HepG2 (cell line): Measurements from ENCODE around the gene TOP1. TPM values are rescaled to one million over a fixed set of nuclear protein-coding genes. Genes with fewer than 3 reads are reported as not detected.
A peak's percentile ranks its signal among the peaks of the same experiment; 100 is the strongest.

ENCODE experiments used
- ATAC-seq: fragments of 200-7000 bp; cut with Tn5 transposase; 3 replicates; pipeline ENCODE4 v1.9.1; 2020; ENCODE audit warnings: mild to moderate bottlenecking, moderate library complexity
- BruUV-seq: library from RNA; stranded (reverse); fragments of 400-500 nt; replicated peaks from 2 replicates; lab custom pipeline; 2021; lab: Mats Ljungman, UMichigan
- CTCF ChIA-PET: fragments of 300-600 bp; formaldehyde crosslinking; extraction: SDS; loops from one replicate; lab custom pipeline; 2021; ENCODE audit warnings: low total read pairs, inconsistent platforms, low intra/inter-chr PET ratio; lab: Yijun Ruan, JAX
- POLR2A ChIA-PET: fragments of 350-600 bp; sonication (Branson Sonifier 250); formaldehyde crosslinking; loops from one replicate; lab custom pipeline; 2020; ENCODE audit warnings: antibody characterized with exemption, inconsistent platforms; lab: Yijun Ruan, JAX
- DNase-seq: peaks from one replicate; pipeline ENCODE4 v3.0.0-alpha.2; 2015; ENCODE audit warnings: low spot score
- FAIRE-seq: peaks from 3 replicates; lab custom pipeline; 2011; peaks lifted over from hg19 to GRCh38; lab: Jason Lieb, UNC
- H2AFZ ChIP-seq: one replicate; pipeline ENCODE4 v1.6.1; 2011; ENCODE audit warnings: low read length, inconsistent platforms
- H3K27ac ChIP-seq: fragments of 300-600 bp; 3 replicates; pipeline ENCODE4 v1.8.0; 2011; ENCODE audit warnings: mixed run types, mild to moderate bottlenecking, mixed read lengths, low read length, inconsistent platforms; ENCODE audit not compliant: insufficient read depth; ENCODE audit errors: extremely low read length
- H3K27me3 ChIP-seq, 2 experiments: fragments of 200-600 bp in 1 of 2; 2 replicates in 1 of 2; 3 replicates in 1 of 2; pipeline versions ENCODE4 v1.6.0 to v1.8.0; 2011; ENCODE audit warnings: low read length in 2 of 2, mild to moderate bottlenecking in 2 of 2, moderate library complexity in 2 of 2, inconsistent platforms in 1 of 2; ENCODE audit not compliant: insufficient read depth in 2 of 2, control insufficient read depth in 1 of 2
- H3K36me3 ChIP-seq, 2 experiments: fragments of 200-600 bp in 1 of 2; replicated peaks in 1 of 2; 2 replicates in 1 of 2; 3 replicates in 1 of 2; pipeline versions ENCODE4 v1.5.1 to v1.8.0; 2011; ENCODE audit warnings: low read length in 2 of 2, inconsistent platforms in 1 of 2; ENCODE audit not compliant: insufficient read depth in 2 of 2, control insufficient read depth in 1 of 2
- H3K4me1 ChIP-seq: 2 replicates; pipeline ENCODE4 v1.5.1; 2012; ENCODE audit warnings: low read length, inconsistent platforms; ENCODE audit not compliant: insufficient read depth
- H3K4me2 ChIP-seq: 2 replicates; pipeline ENCODE4 v1.6.0; 2011; ENCODE audit warnings: low read depth, low read length, inconsistent platforms
- H3K4me3 ChIP-seq, 3 experiments: fragments of 200-600 bp in 1 of 3; sonication (generic), shearing (Covaris generic) in 1 of 3; replicated peaks in 1 of 3; 2 replicates each; pipeline ENCODE4 v1.5.1; 2011 to 2016; ENCODE audit warnings: low read length in 3 of 3, inconsistent platforms in 2 of 3, low read depth in 2 of 3, mild to moderate bottlenecking in 2 of 3, control low read depth in 1 of 3, mixed read lengths in 1 of 3; ENCODE audit not compliant: insufficient read depth in 1 of 3
- H3K79me2 ChIP-seq: one replicate; pipeline ENCODE4 v1.6.1; 2011; ENCODE audit warnings: low read length, inconsistent platforms; ENCODE audit not compliant: insufficient read depth
- H3K9ac ChIP-seq: 2 replicates; pipeline ENCODE4 v1.6.0; 2011; ENCODE audit warnings: mild to moderate bottlenecking, low read depth, low read length, inconsistent platforms; ENCODE audit not compliant: insufficient read depth
- H3K9me3 ChIP-seq: 2 replicates; pipeline ENCODE4 v1.5.1; 2012; ENCODE audit warnings: mild to moderate bottlenecking, low read length
- H4K20me1 ChIP-seq: 2 replicates; pipeline ENCODE4 v1.6.0; 2011; ENCODE audit warnings: inconsistent platforms, mild to moderate bottlenecking, low read length, moderate library complexity; ENCODE audit not compliant: insufficient read depth
- CAMTA2 ChIP-seq: sonication (generic); formaldehyde crosslinking; IDR thresholded peaks from 2 replicates; pipeline ENCODE4 v1.4.0; 2020; ENCODE audit warnings: mild to moderate bottlenecking, missing genetic modification reagents, borderline replicate concordance
- CC2D1A ChIP-seq: sonication (generic); formaldehyde crosslinking; IDR thresholded peaks from 2 replicates; pipeline ENCODE4 v1.8.1; 2023; ENCODE audit warnings: mild to moderate bottlenecking, missing genetic modification reagents
- HNRNPK ChIP-seq: fragments of 200-400 bp; formaldehyde crosslinking; IDR thresholded peaks from 2 replicates; pipeline ENCODE4 v1.6.1; 2018; ENCODE audit warnings: low read length, low read depth, moderate library complexity, mild to moderate bottlenecking; ENCODE audit not compliant: poor library complexity, severe bottlenecking
- HOMEZ ChIP-seq: IDR thresholded peaks from 2 replicates; pipeline ENCODE4 v1.6.1; 2016; ENCODE audit warnings: low read depth
- MAX ChIP-seq: IDR thresholded peaks from 2 replicates; pipeline ENCODE4 v1.6.1; 2012; ENCODE audit warnings: inconsistent platforms
- MYC ChIP-seq: sonication (generic); formaldehyde crosslinking; IDR thresholded peaks from 2 replicates; pipeline ENCODE4 v1.9.0; 2021; ENCODE audit warnings: missing genetic modification reagents, borderline replicate concordance
- RBM22 ChIP-seq: fragments of 200-400 bp; formaldehyde crosslinking; optimal IDR thresholded peaks from 2 replicates; pipeline ENCODE3; 2017; ENCODE audit warnings: mild to moderate bottlenecking, low read length, moderate library complexity
- REL ChIP-seq: sonication (generic); formaldehyde crosslinking; conservative IDR thresholded peaks from 2 replicates; pipeline ENCODE4 v1.8.0; 2022; ENCODE audit warnings: mild to moderate bottlenecking, missing genetic modification reagents, moderate library complexity
- SRSF1 ChIP-seq: fragments of 200-400 bp; formaldehyde crosslinking; optimal IDR thresholded peaks from 2 replicates; pipeline ENCODE3; 2017; ENCODE audit warnings: mild to moderate bottlenecking, low read depth, low read length, moderate library complexity
- SRSF9 ChIP-seq: fragments of 200-400 bp; formaldehyde crosslinking; IDR thresholded peaks from 2 replicates; pipeline ENCODE4 v1.6.1; 2018; ENCODE audit warnings: borderline replicate concordance, mild to moderate bottlenecking, low read depth, low read length; ENCODE audit not compliant: insufficient read depth, poor library complexity, severe bottlenecking
- THAP7 ChIP-seq: sonication (generic); formaldehyde crosslinking; IDR thresholded peaks from 2 replicates; pipeline ENCODE4 v1.8.1; 2023; ENCODE audit warnings: mild to moderate bottlenecking, missing genetic modification reagents
- ZFP62 ChIP-seq: sonication (generic); formaldehyde crosslinking; IDR thresholded peaks from 2 replicates; pipeline ENCODE4 v1.4.0; 2020; ENCODE audit warnings: missing genetic modification reagents
- ZNF3 ChIP-seq: IDR thresholded peaks from 2 replicates; pipeline ENCODE4 v1.7.0; 2017; ENCODE audit warnings: inconsistent platforms
- ZNF513 ChIP-seq: sonication (generic); formaldehyde crosslinking; conservative IDR thresholded peaks from 2 replicates; pipeline ENCODE4 v1.5.0; 2020; ENCODE audit warnings: missing genetic modification reagents
- ZNF660 ChIP-seq: sonication (generic); formaldehyde crosslinking; IDR thresholded peaks from 2 replicates; pipeline ENCODE4 v1.5.1; 2020; ENCODE audit warnings: mild to moderate bottlenecking, low read depth, missing genetic modification reagents, borderline replicate concordance
- ZNF768 ChIP-seq: sonication (generic); formaldehyde crosslinking; IDR thresholded peaks from 2 replicates; pipeline ENCODE4 v1.4.0; 2020; ENCODE audit warnings: missing genetic modification reagents
- WGBS: methylation state at CpG from one replicate; pipeline ENCODE4 v1.1.6; 2017; ENCODE audit warnings: low lambda C conversion rate; 5-methylcytosine and 5-hydroxymethylcytosine counted together
- in situ Hi-C: cut with HindIII; loops from 2 replicates; pipeline ENCODE4 v1.10.0; 2017; ENCODE audit warnings: low pct_unique_long_range_greater_than_20kb; ENCODE audit not compliant: extremely low pct_ligation_motif_present
- intact Hi-C: fragments of 100-400 bp; cut with micrococcal nuclease; formaldehyde crosslinking; loops from one replicate; pipeline ENCODE4 v1.10.0; 2022; ENCODE audit not compliant: unreplicated experiment
- polyA plus RNA-seq, 8 experiments: library from polyadenylated mRNA; depleted of rRNA in 3 of 8; stranded (reverse) in 7 of 8; unstranded in 1 of 8; fragments of >200 nt; fragmentation: Illumina TruSeq in 4 of 8; extraction: Trizol in 4 of 8; gene quantifications; 2 replicates each; pipeline versions ENCODE4 v1.2.1 to v1.2.3, GENCODE V29; 2011 to 2016; ENCODE audit warnings: low read depth in 4 of 8, missing spikeins in 1 of 8, mixed read lengths in 1 of 8; ENCODE audit not compliant: insufficient read depth in 1 of 8
- total RNA-seq, 5 experiments: library from RNA; depleted of rRNA; stranded (reverse); fragments of >200 nt; fragmentation: Illumina TruSeq; extraction: Trizol; gene quantifications; 2 replicates each; pipeline ENCODE4 v1.2.3, GENCODE V29; 2016; ENCODE audit warnings: low read depth in 1 of 5

Gene TOP1
- total and polyA plus RNA-seq, 2 of the 13 experiments (the other 11 are each of a cell fraction or from before 2014, with no cell fraction given): 10.2 to 19.4 TPM

GRCh38 chr20:41101660-41102059, 73.0 kb downstream of the TOP1 start:
- ATAC-seq: no peak
- DNase-seq: no peak
- H3K9ac ChIP-seq: no peak overlapping the region
- CTCF ChIA-PET: interaction anchor here (1.9 kb wide), 1 partner anchor 111 kb away, joined by 4 read pairs; no protein-coding TSS in a partner anchor
- H3K27me3 ChIP-seq: no peaks in the 10 kb centered on the region
- 0 out of 2 replicates have a peak, but pooled peaks cover 5% of the 10 kb centered on the region for H3K4me1 ChIP-seq
- TSS peak; percentile 11 for BruUV-seq
- in situ Hi-C loops: no loop called here
- H3K9me3 ChIP-seq: no peaks in the 10 kb centered on the region
- 95% methylated on average over 2 of the region's 2 CpGs for WGBS
- no peak overlapping the region for H3K4me2 ChIP-seq
- H3K27ac ChIP-seq: no peak overlapping the region
- H3K79me2 ChIP-seq: no peaks in the 10 kb centered on the region
- H3K36me3 ChIP-seq: peaks cover 34 to 79% of the 10 kb centered on the region in 2 experiments
- H4K20me1 ChIP-seq: no peaks in the 10 kb centered on the region
- FAIRE-seq: no peak
- POLR2A ChIA-PET: no interaction called here
- H3K4me3 ChIP-seq: no peak overlapping the region
- H2AFZ ChIP-seq: no peak overlapping the region
- no peak for TF ChIP-seq ZFP62
- TF ChIP-seq CC2D1A: no peak
- TF ChIP-seq ZNF768: no peak
- no peak for TF ChIP-seq CAMTA2 (CRISPR knock-in tag)
- TF ChIP-seq RBM22: peak; percentile 62
- TF ChIP-seq MYC (CRISPR knock-in tag): no peak
- intact Hi-C loops: no loop called here

- Histone ChIP-seq H3K9me3 (no peaks in the 10 kb centered on the region), H3K9ac (no peak overlapping the region), H3K4me1 (peaks cover 36% of the 10 kb centered on the region), H3K79me2 (no peaks in the 10 kb centered on the region), H2AFZ (no peak overlapping the region), H3K27ac (no peak overlapping the region), H3K36me3 (peaks cover 18 to 69% of the 10 kb centered on the region in 2 experiments), H4K20me1 (no peaks in the 10 kb centered on the region), H3K27me3 (no peaks in the 10 kb centered on the region), H3K4me2 (no peak overlapping the region), H3K4me3 (no peak overlapping the region)
- intact Hi-C loops (no loop called here), in situ Hi-C loops (no loop called here)
- no TSS peak for BruUV-seq
- FAIRE-seq: no peak
- WGBS: 94% methylated on average over 1 of the region's 1 CpG
- no peak for ATAC-seq
- DNase-seq: no peak
- CTCF ChIA-PET: no interaction called here
- POLR2A ChIA-PET: no interaction called here
- TF ChIP-seq THAP7 (CRISPR knock-in tag): no peak
- TF ChIP-seq MAX: no peak
- TF ChIP-seq REL: no peak
- no peak for TF ChIP-seq ZNF660
- TF ChIP-seq ZNF3 (CRISPR knock-in tag): no peak
- TF ChIP-seq SRSF1: no peak
- no peak for TF ChIP-seq ZNF513 (CRISPR knock-in tag)
- no peak for TF ChIP-seq HNRNPK
- TF ChIP-seq HOMEZ (CRISPR knock-in tag): no peak
- no peak for TF ChIP-seq SRSF9
Observed at GRCh38 chr20:41108531-41108930, 79.9 kb downstream of the TOP1 start.
